ENCODE results near the gene CFAP74.

Gene CFAP74

GRCh38 chr1:1874901-1875300, 128.7 kb downstream of the CFAP74 start:
- DNase-seq (ENCODE audit: low read depth, low spot score): no peak

GRCh38 chr1:1873186-1873585, 130.4 kb downstream of the CFAP74 start:
- no peak for DNase-seq (ENCODE audit: low read depth, low spot score)

GRCh38 chr1:1872329-1872994, 131.1 kb downstream of the CFAP74 start:
- no peak for DNase-seq (ENCODE audit: low read depth, low spot score)
